Measurements from ENCODE around the gene PRELID2.

PRELID2 gene

GRCh38 chr5:145796318-145796717 is 38.8 kb downstream of the PRELID2 start:
- no peak for DNase-seq (ENCODE audit: low spot score)

GRCh38 chr5:145793574-145793973 is 41.6 kb downstream of the PRELID2 start:
- DNase-seq (ENCODE audit: low spot score): no peak

GRCh38 chr5:145792840-145793239 is 42.3 kb downstream of the PRELID2 start:
- DNase-seq (ENCODE audit: low spot score): no peak

DNA sequence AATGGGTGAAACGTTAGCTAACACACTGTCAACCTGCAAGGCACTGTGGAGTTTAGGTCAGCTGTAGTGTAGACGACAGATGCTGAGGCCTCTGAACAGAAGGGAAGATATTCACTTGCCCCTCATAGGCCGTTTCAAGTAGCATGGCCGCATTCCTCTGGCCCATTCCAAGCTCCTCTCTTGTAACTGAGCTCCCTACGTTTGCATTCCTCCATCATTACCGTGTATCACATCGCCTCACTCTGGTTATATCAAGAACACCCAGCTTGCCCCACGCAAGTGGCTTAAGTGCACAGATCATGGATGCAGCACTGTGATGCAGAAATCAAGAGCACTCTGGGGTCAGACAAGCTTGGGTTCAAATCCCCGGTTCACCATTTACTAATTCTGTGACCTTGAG is 43.3 kb downstream of the PRELID2 start:
- DNase-seq (ENCODE audit: low spot score): no peak

- DNase-seq (ENCODE audit: low spot score): no peak
These were observed 47.1 kb downstream of the PRELID2 start for GRCh38 chr5:145787996-145788395.

DNA sequence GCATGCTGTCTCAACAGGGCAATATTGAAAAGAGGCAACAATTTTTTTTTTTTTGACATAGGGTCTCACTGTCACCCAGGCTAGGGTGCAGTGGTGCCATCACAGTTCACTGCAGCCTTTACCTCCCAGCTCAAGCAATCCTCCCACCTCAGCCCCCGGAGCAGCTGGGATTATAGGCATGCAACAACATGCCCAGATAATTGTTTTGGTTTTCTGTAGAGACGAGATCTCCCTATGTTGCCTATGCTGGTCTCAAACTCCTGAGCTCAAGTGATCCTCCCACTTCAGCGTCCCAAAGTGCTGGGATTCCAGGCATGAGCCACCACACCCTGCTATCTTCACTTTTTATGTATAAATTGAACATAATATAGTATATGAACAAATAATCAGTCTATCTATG is 47.6 kb downstream of the PRELID2 start:
- DNase-seq (ENCODE audit: low spot score): no peak

DNA sequence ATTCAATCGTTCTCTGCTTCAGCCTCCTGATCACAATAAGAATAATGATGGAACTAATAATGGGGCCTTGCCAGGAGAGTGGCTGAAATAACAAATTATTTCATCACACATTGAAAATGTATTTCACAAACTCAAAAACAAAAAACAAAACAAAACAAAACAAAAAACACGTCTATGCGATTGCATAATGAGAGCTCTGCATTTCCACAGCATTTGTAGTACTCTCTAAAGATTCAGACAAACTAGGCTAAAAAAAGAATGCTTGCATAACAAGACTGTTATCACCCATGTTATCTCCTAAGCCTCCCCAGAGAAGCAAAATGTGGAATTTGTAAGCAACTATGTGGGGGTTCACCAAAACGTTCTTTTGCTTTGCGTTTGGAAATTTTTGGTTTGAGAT is 48.1 kb downstream of the PRELID2 start:
- no peak for DNase-seq (ENCODE audit: low spot score)

GRCh38 chr5:145780982-145781381 is 54.2 kb downstream of the PRELID2 start:
- DNase-seq (ENCODE audit: low spot score): no peak

DNA sequence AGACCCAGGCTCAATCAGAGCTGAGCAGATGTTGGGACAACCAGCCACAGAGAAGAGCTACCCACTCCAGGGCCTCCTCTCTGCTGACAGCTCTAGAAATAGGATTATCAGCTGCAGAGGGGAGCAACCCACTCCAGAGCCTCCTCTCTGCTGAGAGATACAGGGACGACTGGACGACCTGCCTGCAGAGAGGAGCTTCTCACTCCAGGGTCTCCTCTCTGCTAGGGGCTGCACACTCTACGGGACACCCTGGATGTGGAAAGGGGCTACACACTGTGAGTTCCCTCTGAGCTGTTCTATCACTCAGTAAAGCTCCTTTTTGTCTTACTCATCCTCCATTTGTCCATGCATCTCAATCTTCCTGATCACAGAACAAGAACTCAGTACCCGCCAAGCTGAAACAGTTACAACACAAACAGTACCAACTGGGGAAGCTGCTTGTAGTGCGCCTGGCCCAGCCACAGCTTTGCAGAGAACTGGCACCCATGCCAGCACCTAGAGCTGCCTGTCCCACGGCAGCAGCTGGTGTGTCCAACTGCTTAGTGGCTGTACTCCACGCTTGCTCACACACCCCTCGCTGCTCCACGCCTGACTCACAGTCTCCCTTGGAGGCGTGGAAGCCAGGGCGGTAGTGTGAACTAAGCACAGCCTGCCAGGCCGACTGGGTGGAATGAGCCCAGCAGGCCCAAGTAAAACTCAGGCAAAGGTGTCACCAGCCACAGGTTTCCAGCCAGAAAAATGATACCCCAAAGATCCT is 56.8 kb downstream of the PRELID2 start:
- no peak for DNase-seq (ENCODE audit: low spot score)

GRCh38 chr5:145777445-145778063 is 57.6 kb downstream of the PRELID2 start:
- DNase-seq (ENCODE audit: low spot score): no peak

GRCh38 chr5:145776886-145777285 is 58.3 kb downstream of the PRELID2 start:
- no peak for DNase-seq (ENCODE audit: low spot score)

DNA sequence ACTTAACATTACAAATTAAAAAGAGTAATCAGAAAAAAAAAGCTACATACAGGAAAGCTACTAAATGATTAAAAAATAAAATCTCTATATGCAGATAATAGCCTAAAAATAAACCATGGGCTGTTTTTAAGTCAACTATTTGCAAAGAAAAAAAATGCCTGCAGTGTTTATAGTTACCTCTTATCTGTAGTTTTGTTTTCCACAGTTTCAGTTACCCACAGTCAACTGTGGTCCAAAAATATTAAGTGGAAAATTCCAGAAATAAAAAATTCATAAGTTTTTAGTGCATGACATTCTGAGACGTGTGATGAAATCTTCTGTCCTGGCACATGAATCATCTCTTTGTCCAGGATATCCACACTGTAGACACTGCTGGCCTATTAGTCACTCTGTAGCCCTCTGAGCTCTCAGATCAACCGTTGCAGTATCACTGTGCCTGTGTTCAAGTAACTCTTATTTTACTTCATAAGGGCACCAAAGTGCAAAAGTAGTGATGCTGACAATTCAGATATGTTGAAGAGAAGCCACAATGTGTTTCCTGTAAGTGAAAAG is 59.2 kb downstream of the PRELID2 start:
- DNase-seq (ENCODE audit: low spot score): peak; percentile 88

GRCh38 chr5:145775411-145775810 is 59.7 kb downstream of the PRELID2 start:
- peak; percentile 30 for DNase-seq (ENCODE audit: low spot score)

DNA sequence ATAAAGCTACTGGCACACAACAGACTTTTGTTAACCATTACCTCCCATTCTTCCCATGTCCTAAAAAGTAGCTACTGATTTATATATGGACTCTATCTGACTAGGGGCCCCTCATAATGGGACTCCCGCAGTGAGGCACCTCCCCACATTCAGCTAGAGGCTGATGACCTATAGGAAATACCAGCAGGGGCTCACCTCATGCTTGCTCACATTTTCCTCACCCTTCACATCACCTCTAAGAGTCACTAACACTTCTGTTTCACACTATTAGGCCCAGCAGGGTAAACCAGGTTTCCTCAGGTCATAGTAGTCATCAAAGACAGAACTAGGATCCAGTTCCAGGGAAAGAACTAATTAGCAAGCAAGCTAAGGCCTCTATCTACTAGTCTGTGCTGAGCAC is 60.7 kb downstream of the PRELID2 start:
- DNase-seq (ENCODE audit: low spot score): no peak

GRCh38 chr5:145772466-145772865 is 62.7 kb downstream of the PRELID2 start:
- no peak for DNase-seq (ENCODE audit: low spot score)

GRCh38 chr5:145768863-145769262 is 66.3 kb downstream of the PRELID2 start:
- DNase-seq (ENCODE audit: low spot score): no peak

DNA sequence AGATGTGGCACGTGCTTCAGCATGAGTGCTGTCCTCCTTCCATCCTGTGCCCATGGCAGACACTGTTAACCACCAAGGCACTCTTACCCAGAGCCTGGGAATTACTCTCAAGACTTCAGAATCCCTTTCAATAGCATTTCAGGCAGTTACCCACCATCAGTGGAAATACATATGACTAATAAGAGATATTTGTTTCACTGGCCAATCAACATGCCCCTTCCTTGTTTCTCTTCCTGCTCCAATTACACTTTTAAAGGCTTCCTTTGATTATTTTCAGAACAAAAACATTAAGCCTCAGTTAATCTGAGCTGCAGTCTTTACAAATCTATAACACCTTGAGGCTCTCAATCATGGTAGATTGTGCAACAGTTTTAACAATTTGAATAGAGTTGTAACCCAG is 70.8 kb downstream of the PRELID2 start:
- DNase-seq (ENCODE audit: low spot score): no peak

- DNase-seq (ENCODE audit: low spot score): no peak
These were observed 72.3 kb downstream of the PRELID2 start for GRCh38 chr5:145762833-145763232.

DNA sequence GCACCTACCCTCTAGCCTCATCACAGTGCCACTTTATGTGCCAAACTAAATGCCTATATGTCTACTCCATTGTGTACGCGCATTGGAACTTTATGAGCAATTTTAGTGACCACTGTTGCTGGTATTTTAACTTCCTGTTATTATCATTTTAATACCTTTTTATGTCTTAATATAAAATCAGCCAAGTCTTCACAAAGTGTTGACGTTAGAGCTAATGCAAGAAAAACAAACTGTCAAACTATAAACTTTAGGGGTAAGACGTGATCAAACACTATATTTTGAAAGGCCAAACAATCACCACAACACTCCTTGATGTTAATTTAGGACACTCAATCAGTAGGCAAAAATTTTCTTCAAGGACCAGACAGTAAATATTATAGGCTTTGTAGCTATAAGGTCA is 73.9 kb downstream of the PRELID2 start:
- DNase-seq (ENCODE audit: low spot score): no peak

DNA sequence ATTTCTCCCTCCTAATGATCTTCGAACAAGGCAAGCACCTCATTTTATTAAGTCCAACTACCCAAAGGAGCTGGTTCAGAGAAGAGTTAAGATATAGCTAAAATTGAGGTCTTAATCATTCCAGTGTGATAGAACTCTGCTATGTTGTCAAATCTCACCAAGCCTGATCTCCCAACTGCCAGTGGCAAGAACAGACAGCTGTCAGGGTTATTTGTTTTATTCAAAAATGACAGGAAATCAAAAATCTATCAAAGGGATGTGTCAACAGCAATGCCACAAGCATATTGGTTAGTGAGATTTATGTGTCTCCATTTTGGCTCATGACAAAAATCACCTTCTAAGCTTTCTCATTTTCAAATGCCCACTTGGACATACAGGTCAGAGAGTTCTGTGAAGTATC is 74.5 kb downstream of the PRELID2 start:
- DNase-seq (ENCODE audit: low spot score): no peak

DNA sequence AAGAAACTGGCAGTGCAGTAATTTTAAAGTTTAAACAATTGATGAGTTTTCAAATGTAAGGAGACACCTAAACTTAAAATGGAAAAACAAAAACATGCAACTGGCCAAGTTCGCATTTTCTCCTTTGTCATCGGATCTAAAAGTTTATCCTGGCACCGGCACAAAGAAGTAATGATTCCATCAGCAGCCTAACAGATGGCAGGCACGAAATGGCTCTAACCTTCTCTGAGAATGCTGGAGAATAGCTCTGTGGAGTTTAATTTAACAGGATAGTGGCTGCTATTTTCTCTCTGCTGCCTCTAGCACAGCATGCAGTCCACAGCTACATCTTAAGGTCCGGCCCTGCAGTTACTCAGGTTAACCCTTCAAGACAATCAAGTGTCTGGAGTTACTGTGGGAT is 82.2 kb downstream of the PRELID2 start:
- DNase-seq (ENCODE audit: low spot score): peak; percentile 51

- no peak for DNase-seq (ENCODE audit: low spot score)
These were observed 82.6 kb downstream of the PRELID2 start for GRCh38 chr5:145752534-145752933.

DNA sequence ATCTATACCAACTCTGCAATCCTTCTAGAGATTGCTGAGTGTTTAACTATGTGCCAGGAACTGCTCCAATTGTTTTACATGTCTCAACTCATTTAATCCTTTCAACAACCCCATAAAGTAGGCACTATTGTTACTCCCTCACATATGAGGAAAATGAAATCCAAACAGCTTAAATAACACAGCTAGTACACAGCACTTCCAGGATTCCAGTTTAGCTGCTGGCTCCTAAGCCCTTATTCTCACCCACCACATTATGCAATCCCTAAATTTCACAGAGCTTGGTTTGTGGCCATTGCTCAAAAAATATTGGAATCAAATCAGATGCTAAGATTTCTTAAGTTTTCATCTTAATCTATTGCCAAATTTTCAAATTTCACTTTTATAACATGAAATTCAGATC is 84.9 kb downstream of the PRELID2 start:
- DNase-seq (ENCODE audit: low spot score): peak; percentile 31

Data from AG20443 (cell line).